GM12872 (cell line): Measurements from ENCODE around the gene DNAJB2.

Source experiments
- TF ChIP-seq, protein P1 (sequence below): IDR thresholded peaks from 3 replicates; pipeline ENCODE4 v1.5.1; 2011; ENCODE audit warnings: low read depth, mild to moderate bottlenecking, low read length, moderate library complexity; ENCODE audit not compliant: insufficient read depth

DNAJB2 gene

DNA sequence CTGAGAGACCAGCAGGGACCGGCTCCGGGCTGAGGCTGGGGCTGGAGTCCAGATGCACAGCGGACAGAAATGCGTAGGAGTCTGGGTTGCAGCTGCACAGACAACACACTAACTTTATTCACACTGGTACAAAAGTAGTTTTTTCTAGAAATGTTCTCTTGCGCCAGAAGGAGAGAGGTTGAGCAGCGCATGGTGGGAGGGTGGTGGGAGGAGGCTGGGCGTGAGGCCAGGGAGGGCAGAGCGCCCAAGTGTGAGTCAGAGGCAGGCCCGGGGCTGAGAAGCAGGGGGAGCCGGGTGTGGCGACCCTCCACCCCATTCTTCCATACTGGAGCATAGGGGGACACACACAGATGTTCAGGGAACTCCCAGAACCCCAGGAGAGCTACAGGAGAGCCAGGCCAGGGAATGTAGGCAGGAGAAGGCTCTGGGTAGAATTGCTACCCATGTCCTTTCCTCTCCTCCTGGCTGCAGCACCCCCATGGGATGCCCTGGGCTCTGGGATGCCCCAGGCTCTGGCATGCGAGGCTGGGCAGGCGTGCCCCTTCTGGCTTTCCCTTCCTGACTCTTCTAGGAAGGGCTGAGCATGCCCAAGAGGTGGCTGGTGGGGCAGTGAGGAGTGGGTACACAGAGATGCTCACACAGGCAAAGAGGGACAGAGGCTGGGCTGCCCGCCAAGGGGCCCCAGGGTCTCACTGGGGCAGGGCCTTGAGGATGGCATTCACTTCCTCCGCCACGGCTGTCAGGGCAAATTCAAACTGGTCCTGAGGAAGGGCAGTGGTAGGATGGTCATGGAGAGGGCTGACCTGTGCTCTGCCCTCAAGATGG, 10.6 kb downstream of the DNAJB2 start:
- TF ChIP-seq, protein P1, sequence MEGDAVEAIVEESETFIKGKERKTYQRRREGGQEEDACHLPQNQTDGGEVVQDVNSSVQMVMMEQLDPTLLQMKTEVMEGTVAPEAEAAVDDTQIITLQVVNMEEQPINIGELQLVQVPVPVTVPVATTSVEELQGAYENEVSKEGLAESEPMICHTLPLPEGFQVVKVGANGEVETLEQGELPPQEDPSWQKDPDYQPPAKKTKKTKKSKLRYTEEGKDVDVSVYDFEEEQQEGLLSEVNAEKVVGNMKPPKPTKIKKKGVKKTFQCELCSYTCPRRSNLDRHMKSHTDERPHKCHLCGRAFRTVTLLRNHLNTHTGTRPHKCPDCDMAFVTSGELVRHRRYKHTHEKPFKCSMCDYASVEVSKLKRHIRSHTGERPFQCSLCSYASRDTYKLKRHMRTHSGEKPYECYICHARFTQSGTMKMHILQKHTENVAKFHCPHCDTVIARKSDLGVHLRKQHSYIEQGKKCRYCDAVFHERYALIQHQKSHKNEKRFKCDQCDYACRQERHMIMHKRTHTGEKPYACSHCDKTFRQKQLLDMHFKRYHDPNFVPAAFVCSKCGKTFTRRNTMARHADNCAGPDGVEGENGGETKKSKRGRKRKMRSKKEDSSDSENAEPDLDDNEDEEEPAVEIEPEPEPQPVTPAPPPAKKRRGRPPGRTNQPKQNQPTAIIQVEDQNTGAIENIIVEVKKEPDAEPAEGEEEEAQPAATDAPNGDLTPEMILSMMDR, result no peak

DNA sequence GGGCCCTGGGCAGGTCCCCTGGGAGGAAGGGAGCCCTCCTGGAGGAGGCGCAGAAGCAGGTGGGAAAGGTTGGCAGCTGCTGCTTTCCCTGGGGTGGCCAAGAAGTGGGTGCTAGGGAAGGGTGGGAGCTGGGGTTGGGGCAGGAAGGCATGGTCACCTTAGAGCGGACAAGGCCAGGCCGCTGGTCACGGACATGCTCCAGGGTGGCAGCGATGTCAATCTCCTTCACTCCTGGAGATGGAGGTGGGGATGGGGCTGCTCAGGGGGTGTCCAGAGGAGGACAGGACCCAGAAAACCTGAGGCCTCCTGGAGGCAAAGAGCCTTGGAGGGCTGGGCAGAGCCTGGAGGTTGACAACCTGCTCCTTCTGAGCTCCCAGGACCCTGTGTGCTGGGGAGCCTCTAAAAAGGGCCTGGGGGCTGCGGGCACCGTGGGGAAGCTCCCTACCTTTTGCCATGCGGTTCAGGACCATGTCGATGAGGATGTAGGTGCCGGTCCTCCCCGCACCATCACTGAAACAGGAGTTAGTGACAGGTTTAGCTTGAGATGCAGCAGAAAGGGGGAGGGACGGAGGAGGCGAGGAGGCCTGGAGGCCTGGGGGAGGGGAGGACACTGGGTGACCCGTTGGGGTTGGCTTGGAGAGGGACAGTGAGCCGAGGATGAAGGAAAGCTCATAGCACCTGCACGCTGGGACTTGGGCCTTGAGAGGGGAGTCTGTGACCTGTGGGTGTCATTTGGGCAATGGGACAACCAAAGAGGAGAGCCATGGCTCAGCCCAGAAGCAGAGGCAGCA, 11.4 kb downstream of the DNAJB2 start:
- TF ChIP-seq, protein P1, result no peak

DNA sequence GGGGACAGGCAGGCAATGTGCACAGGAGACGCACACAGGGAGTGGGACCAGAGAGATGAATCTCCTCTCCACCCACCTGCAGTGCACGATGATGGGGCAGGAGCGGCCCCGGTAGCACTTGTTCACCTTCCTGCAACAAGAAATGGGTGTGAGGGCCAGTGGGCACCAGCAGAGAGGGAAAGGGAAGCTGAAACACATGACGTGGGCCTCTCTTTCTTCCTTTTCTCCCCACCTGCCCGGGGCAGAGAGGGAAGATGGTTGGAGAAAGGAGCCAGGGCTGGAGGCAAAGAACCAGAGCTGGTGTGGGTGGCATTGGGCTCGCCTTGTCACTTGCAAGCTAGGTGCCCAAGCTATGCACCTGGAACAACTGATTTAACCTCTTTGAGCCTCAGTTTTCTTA, 12.2 kb downstream of the DNAJB2 start:
- TF ChIP-seq, protein P1, result no peak

DNA sequence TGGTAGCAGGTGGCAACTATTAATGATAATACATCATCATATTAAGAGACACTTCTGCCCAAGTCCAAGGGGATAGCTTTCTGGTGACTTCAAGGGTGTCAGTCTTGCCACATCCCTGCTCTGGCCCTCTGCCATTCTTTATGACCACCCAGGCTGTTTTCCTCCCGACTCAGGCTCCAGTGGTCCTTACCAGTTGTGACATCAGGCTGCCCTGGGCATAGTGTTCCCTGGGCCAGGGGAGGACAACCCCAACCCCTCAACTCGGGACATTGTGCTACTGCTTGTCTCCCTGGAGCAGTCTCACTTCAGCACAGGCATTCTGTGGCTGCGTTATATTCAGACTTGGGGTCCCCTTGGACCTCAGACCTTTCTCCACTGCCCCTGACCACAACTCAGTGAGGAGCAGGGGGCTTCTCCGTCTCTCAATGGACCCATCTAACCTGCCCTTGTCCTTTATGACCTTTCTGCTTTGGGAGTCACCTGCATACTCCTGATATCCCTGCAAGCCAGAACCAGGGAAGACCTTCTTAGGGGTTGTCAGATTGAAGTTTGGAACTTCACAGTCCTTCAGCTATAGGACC, 12.8 kb downstream of the DNAJB2 start:
- TF ChIP-seq, protein P1, result no peak

DNA sequence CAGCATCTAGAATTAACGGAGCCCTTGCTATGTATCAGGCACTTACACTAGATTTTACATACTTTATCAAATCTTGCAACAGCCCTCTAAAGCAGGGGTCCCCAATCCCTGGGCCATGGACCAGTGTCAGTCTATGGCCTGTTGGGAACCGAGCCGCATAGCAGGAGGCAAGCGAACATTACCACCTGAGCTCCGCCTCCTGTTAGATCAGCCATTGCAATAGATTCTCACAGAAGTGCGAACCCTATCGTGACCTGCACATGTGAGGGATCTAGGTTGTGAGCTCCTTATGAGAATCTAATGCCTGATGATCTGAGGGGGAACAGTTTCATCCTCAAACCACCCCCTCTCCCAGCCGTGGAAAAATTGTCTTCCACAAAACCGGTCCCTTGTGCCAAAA, 13.4 kb downstream of the DNAJB2 start:
- TF ChIP-seq, protein P1, result no peak

DNA sequence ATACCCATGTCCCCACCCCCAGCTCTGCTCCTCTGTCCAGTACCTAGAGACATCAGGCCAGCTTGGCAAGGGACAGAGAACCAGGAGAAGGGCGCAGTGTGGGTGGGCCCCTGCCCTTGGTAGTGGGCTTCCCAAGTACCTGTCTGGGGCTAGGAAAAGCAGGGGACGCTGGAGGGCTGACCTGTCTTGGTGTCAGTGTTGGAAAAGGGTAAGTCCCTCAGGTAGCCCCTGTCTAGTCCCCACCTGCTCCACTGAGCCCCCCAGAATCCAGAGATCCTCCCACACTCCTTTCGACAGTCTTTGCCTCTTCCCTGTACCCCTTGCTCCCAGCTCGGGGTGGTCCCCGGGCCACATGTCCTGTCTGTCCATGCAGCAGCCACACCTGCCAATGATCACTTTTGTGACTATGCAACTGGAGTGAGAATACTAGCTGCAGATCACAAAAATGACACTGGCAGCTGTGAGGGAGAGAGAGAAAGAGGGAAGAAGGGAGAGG, 14.6 kb downstream of the DNAJB2 start:
- TF ChIP-seq, protein P1, result no peak
